Hypothalamus (tissue), 51 donors: ENCODE measurements around the gene BOD1L2.

Experiments
- DNase-seq, 51 donors: peaks; one replicate each; lab custom pipeline; 2025; lab: John Stamatoyannopoulos, UW

The BOD1L2 gene

DNA sequence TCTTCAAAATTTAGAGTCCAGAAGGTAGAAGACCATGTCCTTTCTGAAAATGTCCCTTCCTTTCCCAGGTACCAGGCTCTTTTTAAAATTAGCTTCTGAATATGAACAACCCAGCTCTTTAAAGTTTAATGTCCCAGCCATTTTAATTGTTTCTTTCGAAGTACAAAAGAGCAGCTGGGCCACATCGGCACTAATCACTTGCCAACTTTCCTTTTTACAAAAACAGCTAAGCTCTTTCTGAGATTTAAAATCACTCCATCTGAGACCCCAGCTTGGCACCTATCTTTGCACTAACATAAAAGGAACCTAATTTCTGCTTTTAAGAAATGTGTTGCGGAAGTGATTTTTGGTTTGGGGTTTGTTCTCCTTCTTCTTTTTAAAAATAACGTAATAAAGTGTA lies 2.6 kb downstream of the BOD1L2 start:
- DNase-seq: no peak

DNA sequence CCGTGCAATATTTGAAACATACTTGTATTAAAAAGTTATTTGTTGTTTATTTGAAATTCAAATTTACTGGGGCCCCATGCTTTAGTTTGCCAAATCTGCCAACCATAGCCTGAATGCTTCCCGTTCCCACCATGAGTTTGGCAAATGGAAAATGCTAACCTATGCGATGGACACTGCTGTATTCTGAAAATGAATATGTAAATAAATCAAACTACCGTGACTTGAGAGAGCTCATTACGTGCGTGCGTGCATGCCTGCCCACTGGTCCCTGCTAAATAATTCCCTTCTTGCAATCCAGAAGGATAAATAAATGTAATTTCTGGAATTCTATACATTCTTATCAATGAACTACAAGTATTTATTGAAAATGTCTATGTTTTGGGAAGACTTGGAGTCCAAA lies 3.2 kb downstream of the BOD1L2 start:
- DNase-seq: no peak

DNA sequence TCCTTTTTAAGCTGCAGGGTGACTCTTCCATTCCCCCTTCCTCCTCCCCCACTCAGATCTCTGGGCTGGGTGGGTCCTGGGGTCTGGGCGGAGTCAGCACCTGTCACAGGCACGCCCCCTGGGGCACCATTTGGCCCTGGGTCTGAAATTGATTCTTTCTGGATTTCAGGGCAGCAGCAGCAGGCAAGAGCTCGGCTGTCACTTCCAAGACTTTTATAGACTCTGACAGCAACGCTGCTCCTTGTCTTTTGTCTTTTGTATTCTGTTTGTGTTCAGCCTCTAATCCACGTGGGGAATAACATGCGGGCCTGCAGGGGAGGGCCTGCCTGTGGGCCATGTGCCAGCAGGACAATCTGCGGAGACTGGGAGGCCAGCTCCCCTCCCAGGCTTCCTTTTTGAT lies 3.9 kb downstream of the BOD1L2 start:
- no peak for DNase-seq

- no peak for DNase-seq
Measured at GRCh38 chr18:57154191-57154830, 7.4 kb downstream of the BOD1L2 start.

GRCh38 chr18:57164401-57164800 lies 17.5 kb downstream of the BOD1L2 start:
- no peak for DNase-seq

- no peak for DNase-seq
Measured at GRCh38 chr18:57167617-57168308, 20.9 kb downstream of the BOD1L2 start.

DNA sequence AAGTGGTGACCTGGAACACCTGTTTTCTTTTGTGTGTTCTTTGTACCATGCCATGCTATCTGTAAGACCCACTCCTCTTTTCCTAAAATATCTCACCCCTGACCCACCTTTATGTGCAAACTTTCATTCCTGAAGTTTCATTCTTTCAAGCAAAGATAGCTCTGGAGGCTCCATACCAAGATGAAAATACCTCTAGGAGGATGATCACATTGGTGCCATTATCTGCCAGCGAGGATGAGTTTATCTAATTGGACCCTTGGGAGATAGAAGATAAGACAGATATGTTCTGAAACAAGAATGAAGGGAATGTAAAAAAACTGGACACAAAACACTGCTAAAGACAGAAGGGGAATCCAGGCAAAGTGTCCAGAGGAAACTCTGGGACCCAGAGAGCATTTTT lies 24.1 kb downstream of the BOD1L2 start:
- no peak for DNase-seq

GRCh38 chr18:57175532-57175931 lies 28.6 kb downstream of the BOD1L2 start:
- no peak for DNase-seq

DNA sequence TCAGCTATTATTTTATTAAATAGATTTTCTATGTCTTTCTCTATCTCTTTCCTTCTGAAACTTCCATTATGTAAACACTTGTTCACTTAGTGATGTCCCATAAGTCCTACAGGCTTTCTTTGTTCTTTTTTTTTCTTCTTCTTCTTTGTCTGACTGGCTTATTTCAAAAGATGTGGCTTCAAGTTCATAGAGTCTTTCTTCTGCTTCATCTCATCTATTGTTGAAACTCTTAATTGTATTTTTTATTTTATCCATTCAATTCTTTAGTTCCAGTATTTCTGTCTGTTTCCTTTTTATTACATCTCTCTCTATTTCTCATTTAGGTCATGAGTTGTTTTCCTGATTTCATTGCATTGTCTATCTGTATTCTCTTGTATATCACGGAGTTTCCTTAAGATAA lies 38.5 kb downstream of the BOD1L2 start:
- DNase-seq: no peak

DNA sequence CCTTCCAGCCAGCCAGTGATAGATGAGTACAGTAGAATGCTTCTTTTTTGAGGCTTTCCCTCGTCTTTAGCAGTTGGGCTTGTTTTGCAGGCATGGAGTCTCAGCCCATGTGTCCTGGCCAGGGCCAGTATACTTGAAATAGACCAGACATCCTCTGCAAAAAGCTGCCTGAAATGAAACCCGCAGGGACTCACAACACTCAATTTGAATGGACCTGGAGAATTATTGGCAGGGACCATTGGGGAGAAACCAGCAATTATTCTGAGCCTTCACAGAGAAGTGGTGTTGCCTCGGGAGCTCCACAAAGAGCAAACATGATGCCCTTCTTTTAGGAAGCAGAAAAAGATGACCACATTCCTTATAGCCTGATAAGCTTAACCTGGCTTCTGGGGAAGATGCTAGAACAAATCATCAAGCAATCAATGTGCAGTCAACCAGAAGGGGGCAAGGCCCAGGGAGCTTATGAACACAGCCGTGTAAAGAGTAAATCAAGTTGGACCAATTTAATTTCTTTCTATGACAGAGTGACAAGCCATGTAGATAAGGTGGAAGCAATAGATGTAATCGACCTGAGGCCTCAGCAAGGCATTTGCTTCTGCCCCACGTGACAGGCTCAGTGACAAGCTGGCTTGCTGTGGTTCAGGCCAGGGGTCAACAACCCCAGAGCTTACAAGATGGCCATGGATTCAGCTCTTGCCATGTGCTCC lies 42.1 kb downstream of the BOD1L2 start:
- DNase-seq: no peak

DNA sequence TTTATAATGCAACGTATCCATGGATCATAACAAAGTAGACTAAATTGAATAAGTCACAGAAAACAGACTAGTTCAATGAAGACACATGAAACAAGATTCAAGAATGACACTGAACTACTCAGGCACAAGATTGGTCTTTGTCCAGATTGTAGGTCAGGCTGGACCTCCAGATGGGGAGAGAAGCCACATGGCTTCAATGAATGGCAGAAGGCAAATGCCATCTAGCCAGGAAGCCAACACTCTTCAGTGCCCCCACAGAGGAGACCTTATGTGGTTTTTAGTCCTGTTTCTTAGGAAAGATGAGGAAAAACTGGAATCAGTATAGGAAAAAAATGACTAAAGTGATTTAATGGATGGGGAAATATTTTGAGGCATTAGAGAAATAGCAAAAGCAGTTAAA lies 43.1 kb downstream of the BOD1L2 start:
- DNase-seq: no peak

DNA sequence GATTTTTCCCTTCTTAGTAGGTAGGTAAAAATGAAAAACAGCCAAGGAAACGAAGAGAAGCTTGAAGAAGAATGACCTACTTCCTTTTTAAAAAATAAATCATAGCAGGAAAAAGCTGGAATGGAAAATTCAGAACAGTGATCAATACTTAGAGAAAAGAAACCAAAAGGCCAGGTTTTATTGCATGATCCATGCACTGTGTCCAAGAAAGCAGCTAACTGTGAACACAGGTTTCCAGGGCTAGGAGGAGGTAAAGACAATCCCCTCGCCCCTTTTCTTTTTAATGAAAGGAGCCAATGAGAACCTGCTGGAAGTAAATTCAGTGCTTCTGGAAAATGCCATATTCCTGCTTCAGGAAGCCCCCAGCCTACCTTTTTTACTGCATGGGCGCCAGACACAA lies 47.2 kb downstream of the BOD1L2 start:
- no peak for DNase-seq

GRCh38 chr18:57194622-57195021 lies 47.7 kb downstream of the BOD1L2 start:
- DNase-seq: no peak

GRCh38 chr18:57195341-57195740 lies 48.5 kb downstream of the BOD1L2 start:
- no peak for DNase-seq

DNA sequence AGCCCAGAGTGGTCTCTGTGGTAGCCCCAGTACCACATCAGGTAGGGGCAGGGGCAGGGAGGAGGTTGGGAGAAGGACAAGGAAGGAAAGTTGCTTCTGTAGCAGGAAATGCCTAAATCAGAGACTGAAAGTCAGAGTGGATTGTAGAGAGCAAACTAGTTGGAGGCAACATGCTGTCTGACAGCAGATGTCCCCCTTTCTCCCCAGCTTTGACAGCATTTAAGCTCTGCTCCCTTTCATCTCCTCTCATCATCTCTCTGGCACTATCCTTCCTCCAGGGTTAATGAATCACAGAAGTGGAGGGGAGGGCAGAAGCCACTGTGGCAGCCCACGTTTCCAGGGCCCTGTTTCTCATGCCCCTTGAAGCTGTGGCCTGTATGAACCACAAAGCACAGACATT lies 50.4 kb downstream of the BOD1L2 start:
- no peak for DNase-seq

- DNase-seq: no peak
Measured at GRCh38 chr18:57198073-57198472, 51.2 kb downstream of the BOD1L2 start.
